ENCODE data around the gene BET1.

BET1 gene

GRCh38 chr7:93985101-93985500 lies 19.1 kb downstream of the BET1 start:
- no peaks in the 10 kb centered on the region for H3K27me3 Mint-ChIP-seq
- H3K27ac Mint-ChIP-seq, result no peak overlapping the region
- no peaks in the 10 kb centered on the region for H3K4me1 Mint-ChIP-seq
- H3K36me3 Mint-ChIP-seq, result peaks cover 2% of the 10 kb centered on the region
- H3K4me3 Mint-ChIP-seq, result no peak overlapping the region
- H3K9me3 Mint-ChIP-seq, result no peaks in the 10 kb centered on the region

DNA sequence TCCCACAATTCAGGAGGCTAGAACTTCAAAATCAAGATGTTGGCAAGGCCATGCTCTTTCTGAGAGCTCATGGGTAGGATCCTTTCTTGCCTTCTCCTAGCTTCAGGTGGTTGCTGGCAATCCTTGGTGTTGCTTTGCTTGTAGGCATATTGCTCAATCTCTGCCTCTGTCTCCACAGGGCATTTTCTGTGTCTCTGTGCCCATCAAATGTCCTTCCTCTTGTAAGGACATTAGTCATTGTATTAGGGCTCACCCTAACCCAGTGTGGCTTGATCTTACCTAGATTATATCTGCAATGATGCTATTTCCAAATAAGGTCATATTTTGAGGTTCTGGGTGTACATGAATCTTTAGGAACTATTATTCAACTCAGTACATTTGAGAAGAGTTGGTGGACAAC lies 20.1 kb downstream of the BET1 start:
- Mint-ChIP-seq H3K36me3 (peaks cover 2% of the 10 kb centered on the region), H3K4me1 (no peaks in the 10 kb centered on the region), H3K9me3 (no peaks in the 10 kb centered on the region), H3K4me3 (no peak overlapping the region), H3K27me3 (no peaks in the 10 kb centered on the region), H3K27ac (no peak overlapping the region)

DNA sequence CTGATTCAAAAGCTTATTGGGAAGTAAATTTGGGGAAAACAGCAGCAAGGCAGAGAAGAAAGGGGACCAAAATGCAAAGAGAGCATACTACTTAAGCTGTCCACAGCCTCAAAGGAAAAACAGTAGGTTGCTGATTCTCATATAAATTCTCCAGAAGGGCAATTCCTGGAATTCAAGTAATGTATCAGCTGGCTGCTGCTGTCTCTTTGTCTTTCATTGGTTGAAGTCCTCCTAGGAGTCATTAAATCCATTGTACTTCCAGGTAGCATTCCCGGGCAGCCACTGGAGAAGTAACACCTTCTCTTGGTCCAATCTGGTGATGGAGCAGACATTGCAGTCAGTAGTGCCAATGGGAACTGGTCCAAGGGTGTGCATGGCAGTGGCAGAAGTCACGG lies 22.7 kb downstream of the BET1 start:
- H3K27me3 Mint-ChIP-seq, result no peaks in the 10 kb centered on the region
- H3K27ac Mint-ChIP-seq, result no peak overlapping the region
- no peaks in the 10 kb centered on the region for H3K4me1 Mint-ChIP-seq
- peaks cover 2% of the 10 kb centered on the region for H3K36me3 Mint-ChIP-seq
- H3K4me3 Mint-ChIP-seq, result no peak overlapping the region
- no peaks in the 10 kb centered on the region for H3K9me3 Mint-ChIP-seq

DNA sequence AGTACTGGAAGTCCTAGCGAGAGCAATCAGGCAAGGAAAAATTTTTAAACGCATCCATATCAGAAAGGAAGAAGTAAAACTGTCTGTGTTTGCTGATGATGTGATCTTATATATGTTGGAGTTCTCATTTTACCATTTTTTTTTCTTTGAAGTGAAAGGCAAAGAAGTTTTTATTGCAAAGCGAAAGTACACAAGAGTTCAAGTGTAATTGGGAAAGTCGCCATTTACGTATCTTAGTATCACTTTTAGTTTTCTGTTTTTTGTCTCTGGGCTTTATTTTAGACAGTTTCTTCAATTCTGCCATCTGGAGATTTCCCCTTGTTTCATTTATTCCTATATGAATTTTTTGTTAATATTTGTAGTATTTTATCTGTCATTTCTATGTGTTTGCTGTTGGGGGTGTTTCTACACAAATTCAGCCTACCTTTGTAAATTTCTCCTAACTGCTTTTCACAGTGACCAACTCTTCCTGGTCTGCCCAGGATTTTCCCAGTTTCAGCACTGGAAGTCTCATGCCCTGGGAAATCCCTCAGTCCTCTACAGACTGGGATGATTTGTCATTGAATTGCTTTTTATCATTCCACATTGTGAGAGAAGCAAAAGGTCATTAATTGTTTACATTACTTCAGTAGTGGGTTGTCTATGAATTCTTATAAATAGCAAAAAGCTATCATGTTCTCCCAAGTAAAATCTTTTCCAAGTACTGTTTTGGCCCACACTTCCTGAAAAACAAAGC lies 23.2 kb downstream of the BET1 start:
- Mint-ChIP-seq H3K27ac (no peak overlapping the region), H3K4me3 (no peak overlapping the region), H3K9me3 (no peaks in the 10 kb centered on the region), H3K36me3 (peaks cover 2% of the 10 kb centered on the region), H3K27me3 (no peaks in the 10 kb centered on the region), H3K4me1 (no peaks in the 10 kb centered on the region)

DNA sequence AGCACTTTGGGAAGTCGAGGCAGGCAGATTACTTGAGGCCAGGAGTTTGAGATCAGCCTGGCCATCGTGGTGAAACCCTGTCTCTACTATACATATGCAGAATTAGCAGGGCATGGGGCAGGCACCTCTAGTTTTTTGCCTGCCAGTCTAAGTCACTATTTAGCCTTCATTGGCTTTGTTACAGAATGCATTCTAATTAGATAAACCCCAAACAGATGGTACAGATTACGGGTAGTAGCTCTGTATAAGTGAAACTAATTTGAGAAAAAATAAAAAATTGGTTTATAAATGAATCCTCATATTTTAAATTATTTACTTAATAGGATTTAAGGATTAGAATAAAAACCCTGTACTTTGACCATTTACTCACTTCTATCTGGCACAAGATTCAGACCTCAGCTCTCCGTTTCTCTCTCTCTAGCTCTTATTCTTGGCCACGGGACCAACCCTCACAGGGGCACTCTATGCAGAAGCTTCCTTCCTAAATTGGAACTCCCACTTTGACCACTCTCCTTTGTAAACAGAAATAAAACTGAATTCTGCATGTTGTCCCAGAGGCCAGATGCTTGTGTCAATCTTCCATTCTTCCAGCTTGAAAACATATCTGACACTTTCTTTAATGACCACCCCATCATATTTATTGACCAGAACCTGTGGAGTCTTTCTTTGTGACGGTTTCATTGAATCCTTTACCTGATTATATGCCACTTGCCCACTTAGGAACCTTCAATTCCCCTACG lies 26.8 kb downstream of the BET1 start:
- no peak overlapping the region for H3K27ac Mint-ChIP-seq
- no peak overlapping the region for H3K4me3 Mint-ChIP-seq
- H3K4me1 Mint-ChIP-seq, result no peaks in the 10 kb centered on the region
- no peaks in the 10 kb centered on the region for H3K9me3 Mint-ChIP-seq
- H3K36me3 Mint-ChIP-seq, result peaks cover 6% of the 10 kb centered on the region
- H3K27me3 Mint-ChIP-seq, result no peaks in the 10 kb centered on the region

DNA sequence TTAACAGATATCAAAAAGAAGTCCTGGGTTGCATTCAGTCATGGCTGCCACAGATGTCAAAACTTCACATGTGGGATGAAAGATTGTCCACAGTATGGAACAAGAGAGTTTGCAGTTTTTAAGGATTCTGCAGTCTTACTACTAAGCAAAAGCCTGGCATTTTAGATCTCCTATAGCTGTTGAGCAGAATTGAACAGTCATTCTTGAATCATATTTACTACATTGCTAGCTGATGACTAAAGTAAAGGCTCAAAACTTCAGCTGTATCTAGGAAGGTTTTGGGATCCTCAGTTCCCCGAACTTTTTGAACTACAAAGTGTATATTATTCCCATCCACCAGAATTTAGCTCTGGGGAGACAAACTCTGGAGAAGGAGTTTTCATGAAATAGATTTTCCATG lies 31.0 kb downstream of the BET1 start:
- H3K27me3 Mint-ChIP-seq, result no peaks in the 10 kb centered on the region
- H3K4me1 Mint-ChIP-seq, result no peaks in the 10 kb centered on the region
- H3K9me3 Mint-ChIP-seq, result no peaks in the 10 kb centered on the region
- H3K36me3 Mint-ChIP-seq, result peaks cover 6% of the 10 kb centered on the region
- no peak overlapping the region for H3K4me3 Mint-ChIP-seq
- no peak overlapping the region for H3K27ac Mint-ChIP-seq

- H3K9me3 Mint-ChIP-seq, result no peaks in the 10 kb centered on the region
- no peaks in the 10 kb centered on the region for H3K4me1 Mint-ChIP-seq
- H3K27me3 Mint-ChIP-seq, result no peaks in the 10 kb centered on the region
- peaks cover 6% of the 10 kb centered on the region for H3K36me3 Mint-ChIP-seq
- no peak overlapping the region for H3K27ac Mint-ChIP-seq
- no peak overlapping the region for H3K4me3 Mint-ChIP-seq
These were observed 32.0 kb downstream of the BET1 start for GRCh38 chr7:93972029-93972725.

DNA sequence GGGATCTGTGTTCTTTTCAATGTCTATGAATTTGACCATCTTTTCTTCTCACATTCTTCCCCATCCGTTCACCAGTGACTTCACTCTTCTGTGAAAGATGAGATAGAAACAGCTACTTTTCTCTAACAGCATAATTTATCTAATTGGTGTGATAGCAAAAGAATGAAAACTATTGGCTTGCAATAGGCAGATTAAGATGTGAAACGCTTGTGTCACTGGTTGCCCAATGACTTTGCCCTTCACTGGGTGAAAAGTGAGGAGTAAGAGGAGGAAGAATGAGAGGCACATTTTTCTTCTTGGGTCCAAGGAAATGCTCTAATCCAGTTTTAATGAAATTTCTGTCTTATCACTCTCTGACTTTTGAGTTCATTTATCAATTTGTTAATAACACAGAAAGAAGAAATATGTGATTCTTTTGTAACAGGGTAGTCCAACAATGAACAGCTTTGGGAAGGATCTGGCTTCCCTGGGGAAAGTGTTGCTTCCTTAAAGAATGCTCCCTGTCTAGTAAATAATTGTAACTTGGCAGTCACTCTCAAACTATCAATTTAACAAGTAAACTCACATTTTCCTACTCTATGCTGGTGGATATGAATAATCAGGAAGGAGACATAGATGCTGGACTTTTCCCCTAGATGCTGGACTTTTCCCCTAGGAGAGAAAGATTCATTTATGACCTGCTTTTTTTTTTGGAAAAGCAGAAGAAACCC lies 35.1 kb downstream of the BET1 start:
- no peaks in the 10 kb centered on the region for H3K27me3 Mint-ChIP-seq
- H3K4me1 Mint-ChIP-seq, result no peaks in the 10 kb centered on the region
- no peaks in the 10 kb centered on the region for H3K9me3 Mint-ChIP-seq
- peaks cover 3% of the 10 kb centered on the region for H3K36me3 Mint-ChIP-seq
- no peak overlapping the region for H3K27ac Mint-ChIP-seq
- H3K4me3 Mint-ChIP-seq, result no peak overlapping the region

DNA sequence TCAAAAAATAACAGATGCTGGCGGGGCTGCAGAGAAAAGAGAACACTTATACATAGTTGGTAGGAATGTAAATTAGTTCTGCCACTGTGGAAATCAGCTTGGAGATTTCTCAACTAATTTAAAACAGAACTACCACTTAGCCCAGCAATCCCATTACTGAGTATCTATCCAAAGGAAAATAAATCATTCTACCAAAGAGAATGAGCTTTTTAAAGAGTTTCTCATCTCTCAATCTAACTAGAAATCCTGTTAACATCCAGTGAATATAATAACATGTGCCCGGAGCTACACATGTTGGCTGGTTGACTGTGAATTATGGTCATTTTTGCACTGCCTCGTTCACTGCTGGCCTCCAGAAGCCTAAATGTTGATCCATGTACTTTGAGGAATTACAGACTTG lies 39.3 kb downstream of the BET1 start:
- no peaks in the 10 kb centered on the region for H3K36me3 Mint-ChIP-seq

DNA sequence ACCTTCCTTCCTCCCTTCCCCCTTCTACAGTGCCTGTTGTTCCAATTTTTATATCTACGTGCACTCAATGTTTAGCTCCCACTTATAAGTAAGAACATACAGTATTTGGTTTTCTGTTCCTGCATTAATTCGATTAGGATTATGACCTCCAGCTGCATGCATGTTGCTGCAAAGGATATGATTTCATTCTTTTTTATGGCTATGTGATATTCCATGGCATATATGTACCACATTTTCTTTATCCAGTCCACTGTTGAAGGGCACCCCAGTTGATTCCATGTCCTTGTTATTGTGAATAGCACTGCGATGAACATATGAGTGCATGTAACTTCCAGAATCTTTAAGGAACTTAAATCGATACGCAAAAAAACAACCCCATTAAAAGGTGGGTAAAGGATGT lies 39.9 kb downstream of the BET1 start:
- Mint-ChIP-seq H3K4me3 (no peak overlapping the region), H3K36me3 (no peaks in the 10 kb centered on the region), H3K4me1 (no peaks in the 10 kb centered on the region), H3K27ac (no peak overlapping the region), H3K27me3 (no peaks in the 10 kb centered on the region), H3K9me3 (no peaks in the 10 kb centered on the region)

More for the DNA sequence above, 39.3 kb downstream of the BET1 start:
- Mint-ChIP-seq H3K4me1 (no peaks in the 10 kb centered on the region), H3K27me3 (no peaks in the 10 kb centered on the region), H3K9me3 (no peaks in the 10 kb centered on the region), H3K4me3 (no peak overlapping the region), H3K27ac (no peak overlapping the region)

- Mint-ChIP-seq H3K9me3 (no peaks in the 10 kb centered on the region), H3K4me1 (no peaks in the 10 kb centered on the region), H3K27ac (no peak overlapping the region), H3K27me3 (no peaks in the 10 kb centered on the region), H3K36me3 (peaks cover 1% of the 10 kb centered on the region), H3K4me3 (no peak overlapping the region)
These were observed 43.2 kb downstream of the BET1 start for GRCh38 chr7:93960986-93961385.

GRCh38 chr7:93958651-93959050 lies 45.5 kb downstream of the BET1 start:
- H3K4me1 Mint-ChIP-seq, result no peaks in the 10 kb centered on the region
- H3K4me3 Mint-ChIP-seq, result no peak overlapping the region
- H3K9me3 Mint-ChIP-seq, result no peaks in the 10 kb centered on the region
- no peak overlapping the region for H3K27ac Mint-ChIP-seq
- H3K27me3 Mint-ChIP-seq, result no peaks in the 10 kb centered on the region
- H3K36me3 Mint-ChIP-seq, result peaks cover 1% of the 10 kb centered on the region

DNA sequence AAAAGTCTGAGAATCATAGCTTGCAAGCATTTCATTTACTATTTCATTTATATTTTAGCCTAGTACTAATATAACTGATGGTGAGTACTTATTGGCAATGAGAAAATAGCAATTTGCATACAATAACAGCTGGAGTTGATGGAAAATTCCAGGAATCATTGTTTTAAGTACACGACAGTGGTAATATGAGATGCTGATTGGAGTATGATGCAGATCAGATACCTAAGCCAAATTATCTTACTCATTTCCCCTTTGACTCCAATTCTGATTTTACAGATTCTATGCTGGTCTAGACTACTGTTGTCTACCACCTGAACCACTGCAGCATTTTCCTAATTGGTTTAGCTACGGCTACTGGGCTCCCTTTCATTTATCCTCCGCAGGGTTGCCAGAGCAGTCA lies 45.9 kb downstream of the BET1 start:
- H3K27ac Mint-ChIP-seq, result no peak overlapping the region
- no peaks in the 10 kb centered on the region for H3K27me3 Mint-ChIP-seq
- no peaks in the 10 kb centered on the region for H3K9me3 Mint-ChIP-seq
- peaks cover 1% of the 10 kb centered on the region for H3K36me3 Mint-ChIP-seq
- H3K4me1 Mint-ChIP-seq, result no peaks in the 10 kb centered on the region
- no peak overlapping the region for H3K4me3 Mint-ChIP-seq

GRCh38 chr7:93957767-93958166 lies 46.4 kb downstream of the BET1 start:
- Mint-ChIP-seq H3K27me3 (no peaks in the 10 kb centered on the region), H3K4me3 (no peak overlapping the region), H3K27ac (no peak overlapping the region), H3K36me3 (peaks cover 1% of the 10 kb centered on the region), H3K4me1 (no peaks in the 10 kb centered on the region), H3K9me3 (no peaks in the 10 kb centered on the region)

GRCh38 chr7:93955304-93955703 lies 48.9 kb downstream of the BET1 start:
- Mint-ChIP-seq H3K9me3 (no peaks in the 10 kb centered on the region), H3K4me3 (no peak overlapping the region), H3K27ac (no peak overlapping the region), H3K27me3 (no peaks in the 10 kb centered on the region), H3K36me3 (peaks cover 1% of the 10 kb centered on the region), H3K4me1 (no peaks in the 10 kb centered on the region)

GRCh38 chr7:93949423-93949822 lies 54.7 kb downstream of the BET1 start:
- peaks cover 3% of the 10 kb centered on the region for H3K27me3 Mint-ChIP-seq
- H3K36me3 Mint-ChIP-seq, result no peaks in the 10 kb centered on the region
- H3K9me3 Mint-ChIP-seq, result no peaks in the 10 kb centered on the region
- no peak overlapping the region for H3K4me3 Mint-ChIP-seq
- H3K27ac Mint-ChIP-seq, result no peak overlapping the region
- no peaks in the 10 kb centered on the region for H3K4me1 Mint-ChIP-seq

All from activated naive CD4-positive, alpha-beta T cell treated with anti-CD3 and anti-CD28 coated beads, Interleukin-2, amount 50 U/mL, for 24 hours (primary cell).